ENCODE results near the gene DAND5. TPM values are rescaled to one million over a fixed set of nuclear protein-coding genes. Genes with fewer than 3 reads are reported as not detected.
"Not testable (repeated sequence)": the region's sequence is repeated elsewhere in the genome, so short reads cannot be mapped to it uniquely, and the experiment has no call there.

Gene DAND5
- total and polyA plus RNA-seq, 4 donors = 0.01 to 0.25 (median 0.17) TPM

DNA sequence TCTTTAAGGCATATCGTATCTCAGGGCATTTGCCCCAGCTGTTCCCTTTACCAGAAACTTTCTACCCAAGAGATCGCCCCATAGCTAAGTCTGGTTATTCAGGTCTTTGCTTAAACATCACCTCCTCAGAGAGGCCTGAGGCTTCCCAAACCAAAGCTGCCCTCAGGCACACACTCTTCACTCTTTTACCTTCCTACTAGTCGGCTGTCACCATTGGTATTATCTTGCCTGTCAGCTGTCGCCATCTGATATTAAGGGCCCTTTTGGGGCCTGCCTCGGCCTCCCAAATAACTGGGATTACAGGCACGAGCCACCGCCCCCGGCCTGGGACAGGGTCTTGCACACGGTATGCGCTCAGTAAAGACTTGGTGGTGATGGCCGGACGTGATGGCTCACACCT, 13.4 kb upstream of the DAND5 start:
- Histone ChIP-seq H3K9me3 (ENCODE audit: control insufficient read depth in 4 of 4, insufficient read depth in 3 of 4, low read length in 3 of 4) (no peaks in the 10 kb centered on the region), H3K4me1 (ENCODE audit: control insufficient read depth in 5 of 5, insufficient read depth in 5 of 5, low read length in 5 of 5) (peaks cover 0 to 40% (median 11%) of the 10 kb centered on the region in 5 donors), H3K27ac (ENCODE audit: low read depth in 1 of 2, low read length in 1 of 2) (peak overlapping the region in 1 of 2 donors; percentile 32), H3K36me3 (ENCODE audit: control insufficient read depth in 4 of 4, insufficient read depth in 4 of 4, low read length in 4 of 4) (peaks cover 0 to 22% (median 13%) of the 10 kb centered on the region in 4 donors), H3K27me3 (ENCODE audit: control insufficient read depth in 3 of 3, insufficient read depth in 3 of 3, low read length in 2 of 3) (no peaks in the 10 kb centered on the region), H3K9ac (ENCODE audit: insufficient read depth in 1 of 2, low read length in 2 of 2) (peak overlapping the region in 1 of 2 donors; percentile 61), H3K4me3 (no peak overlapping the region)
- ATAC-seq (ENCODE audit: insufficient read depth, low FRiP score) (no peak), DNase-seq (no peak)
- 63 to 70% methylated on average over 12 of the region's 12 CpGs for WGBS, 2 donors
- no peak for TF ChIP-seq CTCF (IDR thresholded peaks at IDR 0.05; ENCODE audit: control extremely low read depth, extremely low read depth)

GRCh38 chr19:12956446-12957388, 12.7 kb upstream of the DAND5 start, which contains the start of gene GADD45GIP1:
Gene GADD45GIP1 (minus strand): TSS chr19:12957223. CDS start chr19:12957212, 11 bp downstream.
- Histone ChIP-seq H3K9ac (ENCODE audit: insufficient read depth in 1 of 2, low read length in 2 of 2) (peak within 1 kb of the TSS; percentile 32 to 61), H3K4me1 (ENCODE audit: control insufficient read depth in 5 of 5, insufficient read depth in 5 of 5, low read length in 5 of 5) (peaks cover 0 to 40% (median 11%) of the 10 kb centered on the region in 5 donors), H3K27ac (ENCODE audit: low read depth in 1 of 2, low read length in 1 of 2) (peak within 1 kb of the TSS; percentile 96 to 99), H3K27me3 (ENCODE audit: control insufficient read depth in 3 of 3, insufficient read depth in 3 of 3, low read length in 2 of 3) (no peaks in the 10 kb centered on the region), H3K9me3 (ENCODE audit: control insufficient read depth in 4 of 4, insufficient read depth in 3 of 4, low read length in 3 of 4) (no peaks in the 10 kb centered on the region), H3K4me3 (peak within 1 kb of the TSS; percentile 99), H3K36me3 (ENCODE audit: control insufficient read depth in 4 of 4, insufficient read depth in 4 of 4, low read length in 4 of 4) (peaks cover 0 to 18% (median 10%) of the 10 kb centered on the region in 4 donors)
- peak; percentile 98 for ATAC-seq (ENCODE audit: insufficient read depth, low FRiP score)
- TF ChIP-seq CTCF (IDR thresholded peaks at IDR 0.05; ENCODE audit: control extremely low read depth, extremely low read depth) = no peak
- DNase-seq = peak; percentile 80 to 85 (median 84)
- WGBS, 2 donors = 5% methylated on average over 71 to 84 of the region's 84 CpGs

- not testable (repeated sequence) for H3K9me3 ChIP-seq (ENCODE audit: control insufficient read depth in 4 of 4, insufficient read depth in 3 of 4, low read length in 3 of 4); DNase-seq; H3K27me3 ChIP-seq (ENCODE audit: control insufficient read depth in 3 of 3, insufficient read depth in 3 of 3, low read length in 2 of 3)
- Histone ChIP-seq H3K9ac (ENCODE audit: insufficient read depth in 1 of 2, low read length in 2 of 2) (peak overlapping the region in 1 of 2 donors; percentile 32), H3K4me1 (ENCODE audit: control insufficient read depth in 5 of 5, insufficient read depth in 5 of 5, low read length in 5 of 5) (peaks cover 0 to 35% (median 11%) of the 10 kb centered on the region in 5 donors), H3K36me3 (ENCODE audit: control insufficient read depth in 4 of 4, insufficient read depth in 4 of 4, low read length in 4 of 4) (peaks cover 0 to 16% (median 6%) of the 10 kb centered on the region in 4 donors), H3K27ac (ENCODE audit: low read depth in 1 of 2, low read length in 1 of 2) (peak overlapping the region; percentile 96 to 99), H3K4me3 (peak overlapping the region; percentile 99)
- WGBS, 2 donors = 23 to 38% methylated on average over 31 of the region's 31 CpGs
- ATAC-seq (ENCODE audit: insufficient read depth, low FRiP score) = peak; percentile 15
These were observed 11.9 kb upstream of the DAND5 start for GRCh38 chr19:12957389-12957952.

DNA sequence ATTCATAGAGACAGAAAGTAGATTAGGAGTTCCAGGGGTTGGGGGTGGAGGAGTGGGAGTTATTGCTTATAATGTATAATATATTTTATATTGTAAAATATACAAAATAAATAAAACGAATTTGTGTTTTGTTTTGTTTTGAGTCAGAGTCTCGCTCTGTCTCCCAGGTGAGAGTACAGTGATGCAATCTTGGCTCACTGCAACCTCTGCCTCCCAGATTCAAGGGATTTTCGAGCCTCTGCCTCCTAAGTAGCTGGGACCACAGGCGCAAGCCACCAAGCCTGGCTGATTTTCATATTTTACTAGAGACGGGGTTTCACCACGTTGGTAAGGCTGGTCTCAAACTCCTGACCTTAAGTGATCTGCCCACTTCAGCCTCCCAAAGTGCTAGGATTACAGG, 9.9 kb upstream of the DAND5 start:
- 74 to 77% methylated on average over 6 of the region's 6 CpGs for WGBS, 2 donors
- TF ChIP-seq CTCF (IDR thresholded peaks at IDR 0.05; ENCODE audit: control extremely low read depth, extremely low read depth) = no peak
- DNase-seq (no peak), ATAC-seq (ENCODE audit: insufficient read depth, low FRiP score) (no peak)
- Histone ChIP-seq H3K9me3 (ENCODE audit: control insufficient read depth in 4 of 4, insufficient read depth in 3 of 4, low read length in 3 of 4) (no peaks in the 10 kb centered on the region), H3K27me3 (ENCODE audit: control insufficient read depth in 3 of 3, insufficient read depth in 3 of 3, low read length in 2 of 3) (no peaks in the 10 kb centered on the region), H3K9ac (ENCODE audit: insufficient read depth in 1 of 2, low read length in 2 of 2) (no peak overlapping the region), H3K4me3 (no peak overlapping the region), H3K36me3 (ENCODE audit: control insufficient read depth in 4 of 4, insufficient read depth in 4 of 4, low read length in 4 of 4) (peaks cover 0 to 5% (median 1%) of the 10 kb centered on the region in 4 donors), H3K27ac (ENCODE audit: low read depth in 1 of 2, low read length in 1 of 2) (no peak overlapping the region), H3K4me1 (ENCODE audit: control insufficient read depth in 5 of 5, insufficient read depth in 5 of 5, low read length in 5 of 5) (peaks cover 0 to 15% (median 5%) of the 10 kb centered on the region in 5 donors)
